Left cardiac atrium (tissue), 4 donors: ENCODE measurements around the gene TUBB1. TPM values are rescaled to one million over a fixed set of nuclear protein-coding genes. Genes with fewer than 3 reads are reported as not detected.
A peak's percentile ranks its signal among the peaks of the same experiment; 100 is the strongest.

Source experiments
- ATAC-seq, 2 donors: fragments of 200-7000 bp; cut with Tn5 transposase; one replicate each; pipeline ENCODE4 v1.9.1; 2020; ENCODE audit warnings: mild to moderate bottlenecking in 2 of 2, moderate library complexity in 2 of 2
- DNase-seq: peaks from one replicate; pipeline ENCODE4 v3.0.0-alpha.2; 2020
- intact Hi-C, 2 donors: fragments of 100-400 bp; cut with DNase I; formaldehyde crosslinking; loops; one replicate each; pipeline versions ENCODE4 v1.14.1 to v1.15.1; 2022 to 2023
- total RNA-seq, 2 donors: library from RNA; stranded (reverse); fragmentation: NEBNext Ultra II Directional; extraction: Animal tissue kit (Norgen Biotek cat#: 25700); gene quantifications; one replicate each; pipeline ENCODE4 v1.2.1, GENCODE V29; 2021
- donor health status: DM: no; HTN: yes; CAD: no.
- donor health status: DM: no; HTN: yes; CAD: no; lungs with severe emphysema.
- donor health status: DM: yes; HTN: yes; CAD: no.
- donor health status: Dilated cardiomyopathy.

Gene TUBB1
- total RNA-seq, 2 donors from 2014 or later = 0.15 to 0.37 TPM

DNA sequence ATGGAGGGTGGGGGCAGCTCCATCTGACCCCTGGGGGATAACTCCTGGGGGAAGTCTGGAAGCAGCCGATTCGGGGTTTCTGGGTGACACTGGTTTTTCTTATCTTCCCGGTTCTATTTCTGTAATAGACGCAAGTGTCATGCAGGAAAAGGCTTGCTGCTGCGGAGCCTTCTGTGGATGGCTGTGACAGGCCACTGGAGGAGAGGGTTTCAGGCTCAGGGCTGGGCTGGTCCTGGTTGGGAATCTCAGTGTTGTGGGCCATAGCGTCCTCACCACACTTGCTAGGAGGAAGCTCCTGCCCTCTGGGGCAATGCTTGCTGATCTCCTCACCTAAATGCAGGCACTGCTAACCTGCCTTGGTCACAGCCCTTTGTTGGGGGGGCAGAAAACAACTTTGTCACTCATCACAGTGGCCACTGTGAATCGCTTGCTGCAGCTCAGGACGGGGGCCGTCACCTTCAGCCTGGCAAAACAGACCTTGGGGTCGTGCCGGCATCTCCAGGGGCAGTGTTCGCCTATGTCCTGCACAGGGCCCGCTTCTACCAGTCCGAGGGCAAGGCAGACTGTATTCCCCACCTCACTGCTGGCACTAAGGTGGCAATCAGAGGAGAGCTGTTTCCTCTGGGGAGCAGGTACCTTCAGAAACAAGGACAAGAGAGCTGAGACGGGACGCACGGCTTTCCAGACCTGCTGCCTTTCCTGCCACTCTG is 4.4 kb upstream of the TUBB1 start:
- ATAC-seq (peak; percentile 50 to 62), DNase-seq (no peak)
- intact Hi-C loops = no loop called here

DNA sequence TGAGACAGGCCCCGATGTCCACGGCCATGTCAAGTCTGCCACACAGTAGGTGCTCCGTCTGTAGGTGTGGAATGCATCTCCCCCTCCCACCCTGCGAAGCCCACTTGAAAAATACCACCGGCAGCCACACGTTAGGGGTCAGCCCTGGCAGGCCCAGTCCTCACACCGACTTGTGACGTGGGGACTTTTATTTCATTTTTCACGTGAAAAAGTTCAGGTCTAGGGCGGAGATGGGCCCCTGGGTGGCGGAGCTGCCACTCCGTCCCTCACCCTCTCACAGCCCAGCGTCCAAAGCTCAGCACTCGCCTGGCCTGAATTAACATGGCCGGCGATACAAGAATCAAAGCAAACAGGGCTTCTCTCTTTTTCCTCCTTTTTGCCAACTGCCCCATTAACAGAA is 3.8 kb upstream of the TUBB1 start:
- intact Hi-C loops = no loop called here
- DNase-seq (no peak), ATAC-seq (no peak)

DNA sequence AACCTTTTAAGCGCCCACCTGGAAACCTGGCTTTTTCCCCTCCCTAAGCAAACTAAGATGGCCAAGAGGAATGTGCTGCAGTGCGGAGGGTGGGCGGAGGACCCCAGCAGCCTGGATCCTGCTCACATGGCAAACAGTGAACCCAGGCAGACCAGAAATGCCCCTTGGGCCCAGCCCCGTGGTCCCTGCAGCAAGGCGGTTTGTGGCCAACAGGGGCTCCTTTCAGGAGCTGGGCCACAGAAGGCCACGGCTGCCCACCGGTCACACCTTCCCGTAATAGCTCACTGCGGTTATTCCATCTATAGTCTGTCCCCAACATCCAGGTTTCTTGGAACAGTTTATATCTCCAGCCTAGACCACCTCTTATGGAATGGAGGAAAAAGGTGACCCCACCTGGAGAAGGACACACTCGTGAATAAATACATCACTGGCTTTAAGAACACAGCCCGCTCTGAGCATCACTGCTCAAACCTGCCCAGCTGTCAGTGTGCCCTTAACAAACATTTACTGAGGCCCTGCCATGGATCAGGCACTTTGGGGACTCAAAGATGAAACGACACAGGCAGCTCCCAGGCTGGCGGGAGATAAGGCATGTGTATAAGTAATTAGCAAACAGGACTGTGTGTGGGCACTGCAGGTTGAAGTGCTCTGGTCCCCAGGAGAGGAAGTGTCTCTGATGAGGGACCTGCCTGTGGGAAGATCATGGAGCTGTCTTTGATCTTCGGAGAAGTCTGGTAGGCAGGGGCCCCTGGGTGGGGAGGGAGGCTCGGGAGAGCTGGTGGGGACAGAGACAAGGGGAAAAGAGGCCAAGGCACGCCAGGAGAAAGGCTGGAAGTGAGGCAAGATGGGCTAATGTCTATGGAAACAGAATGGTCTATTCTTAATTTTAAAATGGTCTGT is 3.2 kb upstream of the TUBB1 start:
- ATAC-seq (no peak), DNase-seq (no peak)
- intact Hi-C loops = no loop called here

DNA sequence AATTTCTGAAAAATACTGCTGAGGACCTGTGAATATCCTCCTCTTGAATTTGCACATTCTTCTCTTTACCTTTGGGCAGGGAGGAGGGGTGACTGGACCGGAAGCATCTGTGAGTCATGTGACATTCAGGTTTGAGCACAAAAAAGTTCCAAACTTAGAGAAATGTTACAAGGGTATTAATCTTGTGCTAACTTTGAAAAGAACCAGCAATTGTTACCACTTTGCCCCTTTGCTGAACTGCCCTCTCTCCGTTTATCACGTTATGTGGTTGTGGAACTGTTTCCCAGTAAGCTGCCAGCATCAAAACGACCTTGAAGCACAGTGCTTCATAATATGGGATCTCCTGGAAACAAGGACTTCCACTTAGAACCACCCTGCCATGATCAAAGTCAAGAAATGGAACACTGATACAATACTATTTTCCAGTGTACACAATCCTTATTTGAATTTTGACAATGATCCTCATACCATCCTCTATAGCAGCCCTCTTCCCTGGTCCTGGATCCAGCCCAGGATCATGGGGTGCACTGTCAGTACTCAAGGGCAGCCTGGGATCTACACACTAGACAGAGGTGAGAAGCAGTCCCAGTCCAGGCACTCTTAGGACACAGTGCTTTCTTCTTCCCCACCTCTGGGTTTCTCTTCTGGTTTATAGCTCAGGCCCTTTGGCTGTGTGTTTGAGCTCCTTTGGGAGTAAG is 2.3 kb upstream of the TUBB1 start:
- intact Hi-C loops = no loop called here
- ATAC-seq (no peak), DNase-seq (no peak)

DNA sequence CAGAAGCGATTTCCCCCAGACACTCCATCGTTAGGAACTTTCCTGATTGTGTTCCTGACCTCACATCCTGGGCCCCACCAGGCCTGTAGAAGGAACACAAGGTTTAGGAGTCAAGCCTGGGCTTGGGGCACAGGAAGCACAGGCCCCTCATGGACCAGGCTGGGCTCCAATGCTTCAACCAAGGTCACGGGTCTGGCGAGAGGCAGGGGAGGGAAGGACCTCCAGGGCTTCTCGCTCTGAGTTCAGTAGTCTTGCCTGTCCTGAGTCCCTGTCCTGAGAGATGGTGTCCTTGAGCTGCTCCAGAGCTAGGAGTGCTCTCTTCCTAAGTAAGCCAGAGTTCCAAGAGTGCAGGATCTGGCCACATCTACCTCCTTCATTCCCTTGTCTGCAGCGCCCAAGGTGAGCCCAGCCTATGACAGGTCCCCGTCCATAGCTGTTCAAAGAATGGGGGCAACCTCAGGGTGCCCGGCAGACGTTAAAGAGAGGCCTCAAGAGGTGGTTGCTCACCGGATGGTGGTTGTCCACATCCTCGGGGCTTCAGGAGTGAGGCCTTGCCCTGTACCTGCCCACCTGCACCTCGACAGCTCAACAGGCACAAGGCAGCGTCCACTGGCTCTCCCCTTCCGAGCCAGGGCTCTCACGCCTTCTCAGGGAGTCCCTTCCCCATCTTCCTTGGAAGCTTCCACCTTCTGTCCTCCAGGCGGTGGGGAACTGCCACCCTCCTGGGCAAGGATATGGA is 1.6 kb upstream of the TUBB1 start:
- DNase-seq (no peak), ATAC-seq (no peak)
- intact Hi-C loops = no loop called here

DNA sequence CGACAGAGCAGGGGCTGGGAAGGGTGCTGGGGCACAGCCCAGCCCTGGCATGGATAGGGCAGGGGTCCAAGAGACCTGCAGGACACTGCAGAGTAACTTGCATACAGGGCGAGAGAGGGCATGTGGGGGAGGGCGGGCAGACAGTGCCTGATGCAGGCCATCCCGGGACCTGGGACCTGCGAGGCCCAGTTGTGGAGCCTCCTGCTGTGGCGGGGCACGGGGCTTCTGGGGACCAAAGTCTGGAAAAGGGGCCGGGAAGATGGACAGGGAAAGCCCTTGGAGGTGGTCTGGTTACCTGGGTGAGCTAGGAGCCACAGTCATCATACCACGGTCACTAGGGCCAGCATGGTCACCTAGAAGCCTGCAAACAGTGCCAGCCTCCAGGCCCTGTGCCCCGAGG is 412 bp upstream of the TUBB1 start:
- DNase-seq (no peak), ATAC-seq (no peak)
- intact Hi-C loops = no loop called here

DNA sequence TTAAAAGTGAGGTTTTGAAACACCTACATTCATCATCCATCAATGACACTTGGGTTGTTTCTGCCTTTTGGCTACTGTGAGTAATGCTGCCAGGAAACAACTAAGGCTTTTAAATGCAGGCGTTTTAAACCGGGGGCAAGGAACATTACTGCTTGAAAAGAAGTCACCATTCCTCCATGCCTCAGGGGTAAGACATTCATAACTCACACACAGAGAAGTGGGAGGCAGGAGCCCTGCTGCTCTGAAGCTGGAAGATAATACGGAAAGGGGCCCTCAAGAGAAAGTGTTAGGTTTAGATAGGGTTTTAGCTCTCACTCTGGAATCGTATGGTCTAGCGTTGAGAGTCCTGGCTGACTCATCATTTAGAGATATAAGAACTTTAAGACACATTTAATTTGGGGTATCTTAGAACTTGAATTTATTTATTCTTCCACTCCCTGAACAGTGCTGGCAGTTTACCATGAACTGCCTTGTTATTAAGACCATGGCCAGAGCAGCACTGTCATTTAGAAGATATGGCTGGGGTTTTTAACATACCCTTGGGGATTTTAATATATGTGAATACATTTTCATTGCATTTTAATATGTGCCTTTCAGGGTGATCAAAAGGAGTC is 1.8 kb downstream of the TUBB1 start:
- intact Hi-C loops = no loop called here
- ATAC-seq (peak in 1 of 2 donors; percentile 48), DNase-seq (no peak)

DNA sequence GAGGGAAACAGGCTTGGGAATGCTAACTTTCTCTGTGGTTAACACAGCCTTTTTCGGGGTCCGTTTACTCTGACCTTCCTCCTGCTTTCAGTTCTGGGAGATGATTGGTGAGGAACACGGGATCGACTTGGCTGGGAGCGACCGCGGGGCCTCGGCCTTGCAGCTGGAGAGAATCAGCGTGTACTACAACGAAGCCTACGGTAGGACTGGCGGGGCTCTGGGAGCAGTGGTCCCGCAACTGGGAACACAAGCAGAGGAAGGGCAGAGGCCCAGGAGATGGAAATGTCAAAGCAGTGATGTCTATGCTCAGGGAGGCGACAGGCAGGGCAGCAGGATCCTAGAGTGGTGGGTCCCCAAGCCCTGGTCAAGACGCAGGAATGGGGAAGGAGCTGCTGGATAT is 3.5 kb downstream of the TUBB1 start:
- ATAC-seq (no peak), DNase-seq (no peak)
- intact Hi-C loops = no loop called here

DNA sequence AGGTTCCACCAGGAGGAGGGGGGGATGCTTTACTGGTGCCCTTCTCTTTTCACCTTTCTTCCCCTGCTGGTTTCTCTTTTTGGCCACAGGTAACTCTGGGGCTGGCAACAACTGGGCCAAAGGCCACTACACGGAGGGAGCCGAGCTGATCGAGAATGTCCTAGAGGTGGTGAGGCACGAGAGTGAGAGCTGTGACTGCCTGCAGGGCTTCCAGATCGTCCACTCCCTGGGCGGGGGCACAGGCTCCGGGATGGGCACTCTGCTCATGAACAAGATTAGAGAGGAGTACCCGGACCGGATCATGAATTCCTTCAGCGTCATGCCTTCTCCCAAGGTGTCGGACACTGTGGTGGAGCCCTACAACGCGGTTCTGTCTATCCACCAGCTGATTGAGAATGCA is 4.4 kb downstream of the TUBB1 start:
- no peak for ATAC-seq
- intact Hi-C loops = no loop called here
- DNase-seq = no peak

DNA sequence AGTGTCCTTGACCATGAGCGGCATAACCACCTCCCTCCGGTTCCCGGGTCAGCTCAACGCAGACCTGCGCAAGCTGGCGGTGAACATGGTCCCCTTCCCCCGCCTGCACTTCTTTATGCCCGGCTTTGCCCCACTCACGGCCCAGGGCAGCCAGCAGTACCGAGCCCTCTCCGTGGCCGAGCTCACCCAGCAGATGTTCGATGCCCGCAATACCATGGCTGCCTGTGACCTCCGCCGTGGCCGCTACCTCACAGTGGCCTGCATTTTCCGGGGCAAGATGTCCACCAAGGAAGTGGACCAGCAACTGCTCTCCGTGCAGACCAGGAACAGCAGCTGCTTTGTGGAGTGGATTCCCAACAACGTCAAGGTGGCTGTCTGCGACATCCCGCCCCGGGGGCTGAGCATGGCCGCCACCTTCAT is 4.9 kb downstream of the TUBB1 start:
- intact Hi-C loops = no loop called here
- DNase-seq (no peak), ATAC-seq (no peak)

DNA sequence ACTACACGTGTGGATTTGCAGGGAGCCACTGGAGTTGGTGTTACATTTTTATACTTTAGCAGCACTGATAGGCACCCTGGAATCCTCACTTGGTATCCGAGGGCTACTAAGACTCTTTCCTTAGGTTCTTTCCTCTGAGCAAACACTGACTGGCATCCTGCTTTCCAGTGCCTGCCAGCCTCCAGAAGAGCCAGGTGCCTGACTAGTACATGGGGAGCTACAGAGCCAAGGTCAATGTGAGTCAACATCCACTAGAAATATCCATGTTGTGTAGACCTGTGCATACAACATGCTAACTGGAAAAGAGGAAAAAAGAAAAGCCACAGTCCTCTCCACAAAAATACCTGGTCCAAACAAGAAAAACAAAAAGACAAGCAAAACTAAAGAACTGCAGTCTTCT is 5.9 kb downstream of the TUBB1 start:
- ATAC-seq (no peak), DNase-seq (no peak)
- intact Hi-C loops = no loop called here

DNA sequence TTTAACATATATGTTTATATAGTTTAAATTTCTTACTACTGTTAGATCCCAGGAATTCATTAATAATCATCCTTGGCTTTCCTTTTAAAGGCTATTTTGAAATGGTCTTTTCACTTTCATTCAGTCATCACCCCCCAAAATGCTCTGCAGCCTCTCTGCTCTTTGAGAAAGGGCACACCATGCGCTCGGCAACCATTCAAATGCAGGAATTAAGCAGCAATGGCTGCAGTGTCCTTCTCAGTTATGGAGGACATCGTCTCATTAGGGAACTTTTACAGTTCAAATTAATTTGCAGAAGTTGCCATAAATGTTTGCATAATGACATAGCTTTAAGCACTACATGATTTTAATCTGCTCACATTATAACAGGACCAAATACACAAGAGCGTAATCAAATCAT is 6.3 kb downstream of the TUBB1 start:
- no peak for DNase-seq
- no peak for ATAC-seq
- intact Hi-C loops = no loop called here

DNA sequence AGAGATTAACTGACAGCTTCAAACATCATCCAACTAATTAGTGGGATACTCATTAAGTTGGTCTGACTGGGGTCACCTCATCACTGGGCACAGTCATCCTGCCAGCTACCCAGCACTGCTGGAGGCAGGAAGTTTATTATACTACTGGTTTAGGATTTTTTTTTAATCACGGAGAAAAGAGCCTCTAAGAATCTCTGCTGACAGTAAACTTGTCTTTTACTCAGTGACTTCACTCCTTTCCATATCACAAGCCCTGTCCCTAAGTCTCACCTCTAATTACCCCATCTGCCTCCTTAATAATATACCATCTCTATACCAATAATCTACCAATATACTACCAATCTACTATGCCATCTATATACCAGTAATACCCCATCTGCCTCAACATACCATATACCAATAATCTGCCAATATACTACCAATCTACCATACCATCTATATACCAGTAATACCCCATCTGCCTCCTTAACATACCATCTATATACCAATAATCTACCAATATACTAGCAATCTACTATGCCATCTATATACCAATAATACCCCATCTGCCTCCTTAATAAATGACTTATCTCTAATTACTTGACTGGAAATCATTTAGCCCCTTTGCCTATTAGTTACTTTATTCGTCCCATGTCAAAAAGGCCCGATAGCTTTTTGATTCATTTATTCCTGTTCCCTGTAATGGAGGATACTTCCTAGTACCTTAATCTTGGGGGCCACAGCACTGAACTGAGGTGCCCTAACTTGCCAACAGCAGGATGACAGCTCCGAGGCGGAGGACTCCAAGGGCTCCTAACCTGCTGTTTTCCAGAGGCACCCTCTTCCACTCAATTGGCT is 7.9 kb downstream of the TUBB1 start:
- no peak for ATAC-seq
- no peak for DNase-seq
- intact Hi-C loops = no loop called here

DNA sequence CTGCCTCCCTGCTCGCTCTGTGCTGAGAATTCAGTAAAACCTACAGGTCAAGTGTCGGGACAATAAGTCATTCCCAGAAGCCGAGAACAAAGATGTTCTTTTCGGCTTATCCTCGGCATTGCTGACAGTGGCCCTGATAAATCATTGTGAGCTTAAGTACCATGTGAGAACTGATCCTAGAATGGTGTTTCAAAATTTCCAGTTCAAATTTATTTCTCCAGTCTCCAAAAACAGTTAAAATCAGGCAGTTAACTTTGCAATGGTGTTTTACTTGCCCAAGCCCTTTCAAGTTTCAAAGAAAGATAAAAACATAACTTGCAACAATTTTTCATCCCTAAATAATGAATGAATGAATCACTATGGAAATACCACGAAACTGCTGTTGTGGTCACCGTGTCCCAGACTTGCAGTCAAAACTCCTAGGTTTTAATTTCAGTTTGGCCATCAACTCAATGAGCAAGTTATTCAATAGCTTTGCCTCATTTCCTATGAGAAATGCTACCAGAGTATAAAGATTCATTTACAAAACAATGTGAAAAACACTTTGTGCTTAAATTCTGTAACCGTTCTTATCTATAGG is 8.6 kb downstream of the TUBB1 start:
- intact Hi-C loops = no loop called here
- no peak for ATAC-seq

DNA sequence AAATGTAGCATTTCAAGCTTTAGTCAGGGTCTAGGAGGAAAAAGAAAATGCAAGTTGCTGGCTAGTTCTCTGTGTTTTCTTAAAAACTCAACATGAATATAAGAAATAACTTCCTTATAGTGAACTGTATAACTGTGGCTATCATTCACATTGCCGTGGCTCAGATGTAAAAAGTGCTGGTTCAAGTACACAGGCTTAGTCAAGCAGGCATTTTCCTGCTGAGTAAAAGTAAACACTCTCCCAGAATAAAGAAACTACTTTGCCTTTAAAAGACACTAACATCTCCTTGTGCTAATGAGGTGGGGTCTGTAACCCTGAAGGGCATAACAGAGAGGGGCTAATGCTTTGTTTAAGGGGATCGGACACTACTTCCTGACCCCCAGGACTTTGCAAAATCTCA is 9.6 kb downstream of the TUBB1 start:
- ATAC-seq (no peak), DNase-seq (no peak)
- intact Hi-C loops = no loop called here

More for the DNA sequence above, 8.6 kb downstream of the TUBB1 start:
- DNase-seq = no peak

DNA sequence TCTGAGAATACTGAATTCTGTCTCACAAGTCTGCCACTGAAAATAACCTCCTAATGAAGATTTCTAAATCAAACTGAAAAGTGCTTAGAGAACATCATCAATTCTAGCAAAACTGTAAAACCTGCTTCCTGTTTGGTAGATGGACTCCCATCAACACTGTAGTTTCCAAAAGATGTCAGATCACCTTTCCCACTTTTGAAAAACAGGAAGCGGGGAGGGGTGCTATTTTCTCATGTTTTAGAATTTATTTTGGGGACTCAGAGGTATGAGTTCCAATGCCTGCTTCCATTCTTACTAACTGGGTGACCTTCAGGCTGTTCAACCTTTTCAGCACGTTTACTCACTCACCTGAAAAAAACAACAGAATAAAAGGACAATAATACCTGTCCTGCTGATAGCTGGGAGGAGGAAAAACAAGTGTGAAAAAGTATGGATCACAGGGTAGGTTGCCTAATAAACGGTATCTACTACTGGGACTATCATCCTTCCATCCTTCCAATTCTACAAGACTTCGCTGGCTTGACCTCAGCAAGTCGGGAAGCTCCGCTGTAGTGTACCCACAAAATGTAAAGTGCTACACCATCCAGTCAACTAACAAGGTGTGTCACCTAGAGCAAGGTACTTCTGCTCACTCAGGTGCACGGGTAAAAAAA is 11.8 kb downstream of the TUBB1 start:
- intact Hi-C loops = loop anchor here in 1 of 2 donors (2.0 to 5.0 kb wide), 2 partner anchors 44 to 139 kb away; no protein-coding TSS in a partner anchor
- ATAC-seq (no peak), DNase-seq (no peak)

DNA sequence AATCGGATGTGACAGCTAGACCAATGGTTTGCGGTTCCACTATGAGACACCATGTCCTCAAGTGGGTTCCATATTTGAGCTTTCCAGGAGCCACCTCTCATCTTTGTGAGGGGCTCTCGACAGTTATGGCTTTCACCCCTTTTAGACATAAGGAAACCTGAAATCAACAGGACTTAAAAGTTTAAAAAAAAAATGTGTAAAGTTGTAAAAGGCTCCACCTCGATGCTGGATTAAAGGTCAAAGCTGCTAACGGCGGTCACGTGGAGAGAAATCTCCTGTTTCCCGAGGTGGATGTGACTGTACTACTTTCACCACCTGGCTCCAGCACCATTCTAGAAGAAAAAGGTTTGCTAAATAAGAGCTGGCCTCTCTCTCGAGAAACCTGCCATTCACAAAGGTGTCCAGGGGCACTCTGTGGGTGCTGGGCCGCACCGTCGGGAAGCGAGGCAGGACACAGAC is 12.4 kb downstream of the TUBB1 start:
- no peak for DNase-seq
- ATAC-seq = no peak
- intact Hi-C loops = loop anchor here in 1 of 2 donors (2.0 to 5.0 kb wide), 2 partner anchors 45 to 139 kb away; no protein-coding TSS in a partner anchor
